Ascending aorta (tissue), 2 donors: ENCODE data around the gene CA10. TPM values are rescaled to one million over a fixed set of nuclear protein-coding genes. Genes with fewer than 3 reads are reported as not detected.

Experiments
- DNase-seq, 2 donors: peaks; one replicate each; pipeline ENCODE4 v3.0.0-alpha.2; 2019; ENCODE audit warnings: low spot score in 2 of 2
- H3K27ac ChIP-seq, 2 donors: fragments of 200-600 bp; sonication (generic); one replicate each; pipeline ENCODE4 v1.5.1; 2016 to 2017; ENCODE audit warnings: mild to moderate bottlenecking in 1 of 2
- H3K27me3 ChIP-seq: fragments of 200-600 bp; sonication (generic); one replicate; pipeline ENCODE4 v1.5.1; 2017
- H3K36me3 ChIP-seq, 2 donors: fragments of 200-600 bp; sonication (generic); one replicate each; pipeline ENCODE4 v1.5.1; 2016
- H3K4me1 ChIP-seq, 2 donors: fragments of 200-600 bp; sonication (generic); one replicate each; pipeline ENCODE4 v1.5.1; 2016 to 2017; ENCODE audit warnings: mild to moderate bottlenecking in 1 of 2
- H3K4me3 ChIP-seq, 2 donors: fragments of 200-600 bp; sonication (generic); one replicate each; pipeline ENCODE4 v1.5.1; 2016 to 2017; ENCODE audit warnings: mild to moderate bottlenecking in 1 of 2
- H3K9me3 ChIP-seq, 2 donors: fragments of 200-600 bp; sonication (generic); one replicate each; pipeline ENCODE4 v1.5.1; 2016
- CTCF ChIP-seq, 3 experiments: fragments of 200-600 bp in 2 of 3; fragments of 450-650 bp in 1 of 3; sonication (generic) in 2 of 3; IDR thresholded peaks; one replicate each; pipeline ENCODE4 v1.5.1; 2016 to 2019; ENCODE audit warnings: antibody characterized with exemption in 3 of 3, mild to moderate bottlenecking in 1 of 3, moderate library complexity in 1 of 3
- intact Hi-C: fragments of 100-400 bp; cut with DNase I; formaldehyde crosslinking; loops from one replicate; pipeline ENCODE4 v1.15.1; 2023
- total RNA-seq: library from RNA; depleted of rRNA; stranded (reverse); fragments of >200 nt; gene quantifications from one replicate; pipeline ENCODE4 v1.1.0, GENCODE V29; 2016

CA10 gene
- total RNA-seq, 1 donor from 2014 or later = not detected

- H3K4me1 ChIP-seq = no peaks in the 10 kb centered on the region
- intact Hi-C loops = no loop called here
Measured at GRCh38 chr17:51741458-51741857, 417.1 kb downstream of the CA10 start.

GRCh38 chr17:51740531-51740930, 418.0 kb downstream of the CA10 start:
- no peaks in the 10 kb centered on the region for H3K9me3 ChIP-seq
- no peaks in the 10 kb centered on the region for H3K27me3 ChIP-seq
- H3K4me3 ChIP-seq = no peak overlapping the region
- intact Hi-C loops = no loop called here
- H3K36me3 ChIP-seq = no peaks in the 10 kb centered on the region
- H3K4me1 ChIP-seq = no peaks in the 10 kb centered on the region
- no peak overlapping the region for H3K27ac ChIP-seq
- DNase-seq = no peak
- no peak for TF ChIP-seq CTCF (IDR thresholded peaks at IDR 0.05)

More at GRCh38 chr17:51741458-51741857, 417.1 kb downstream of the CA10 start:
- H3K9me3 ChIP-seq = no peaks in the 10 kb centered on the region
- no peaks in the 10 kb centered on the region for H3K36me3 ChIP-seq
- H3K27me3 ChIP-seq = no peaks in the 10 kb centered on the region
- no peak overlapping the region for H3K4me3 ChIP-seq
- no peak for DNase-seq
- no peak for TF ChIP-seq CTCF (IDR thresholded peaks at IDR 0.05)
- H3K27ac ChIP-seq = no peak overlapping the region

GRCh38 chr17:51739245-51739886, 419.1 kb downstream of the CA10 start:
- no peak for TF ChIP-seq CTCF (IDR thresholded peaks at IDR 0.05)
- no peak for DNase-seq
- no peaks in the 10 kb centered on the region for H3K27me3 ChIP-seq
- H3K4me3 ChIP-seq = no peak overlapping the region
- intact Hi-C loops = no loop called here
- no peaks in the 10 kb centered on the region for H3K36me3 ChIP-seq
- no peak overlapping the region for H3K27ac ChIP-seq
- H3K9me3 ChIP-seq = no peaks in the 10 kb centered on the region
- H3K4me1 ChIP-seq = no peaks in the 10 kb centered on the region

GRCh38 chr17:51736356-51736755, 422.2 kb downstream of the CA10 start:
- intact Hi-C loops = no loop called here
- H3K4me1 ChIP-seq = no peaks in the 10 kb centered on the region
- no peak for TF ChIP-seq CTCF (IDR thresholded peaks at IDR 0.05)

GRCh38 chr17:51734976-51735375, 423.5 kb downstream of the CA10 start:
- Histone ChIP-seq H3K9me3 (no peaks in the 10 kb centered on the region), H3K27me3 (no peaks in the 10 kb centered on the region), H3K27ac (no peak overlapping the region), H3K4me1 (no peaks in the 10 kb centered on the region), H3K4me3 (no peak overlapping the region), H3K36me3 (no peaks in the 10 kb centered on the region)
- no peak for TF ChIP-seq CTCF (IDR thresholded peaks at IDR 0.05)
- no peak for DNase-seq
- intact Hi-C loops = no loop called here

More at GRCh38 chr17:51736356-51736755, 422.2 kb downstream of the CA10 start:
- Histone ChIP-seq H3K4me3 (no peak overlapping the region), H3K27ac (no peak overlapping the region), H3K27me3 (no peaks in the 10 kb centered on the region), H3K9me3 (no peaks in the 10 kb centered on the region), H3K36me3 (no peaks in the 10 kb centered on the region)
- no peak for DNase-seq

- no peak overlapping the region for H3K27ac ChIP-seq
- intact Hi-C loops = no loop called here
- no peak overlapping the region for H3K4me3 ChIP-seq
- TF ChIP-seq CTCF (IDR thresholded peaks at IDR 0.05) = peak in 2 of 3 experiments; percentile 6 to 47
- no peaks in the 10 kb centered on the region for H3K4me1 ChIP-seq
- H3K27me3 ChIP-seq = no peaks in the 10 kb centered on the region
- no peaks in the 10 kb centered on the region for H3K9me3 ChIP-seq
- DNase-seq = no peak
- no peaks in the 10 kb centered on the region for H3K36me3 ChIP-seq
Measured at GRCh38 chr17:51734462-51734861, 424.1 kb downstream of the CA10 start.
